Measurements from ENCODE around the gene PAX6. TPM values are rescaled to one million over a fixed set of nuclear protein-coding genes. Genes with fewer than 3 reads are reported as not detected.

Gene PAX6
- total RNA-seq, 1 donor from 2014 or later, result not detected

GRCh38 chr11:31802990-31803812 lies 7.9 kb downstream of the PAX6 start:
- no peak overlapping the region for H3K27ac Mint-ChIP-seq (ENCODE audit: unreplicated experiment)
- no peak for DNase-seq (ENCODE audit: extremely low spot score, unreplicated experiment)
- no peak overlapping the region for H3K4me3 Mint-ChIP-seq (ENCODE audit: unreplicated experiment)
- peaks cover 32% of the 10 kb centered on the region for H3K4me1 Mint-ChIP-seq (ENCODE audit: unreplicated experiment)
- no peaks in the 10 kb centered on the region for H3K9me3 Mint-ChIP-seq (ENCODE audit: unreplicated experiment)
- no peak for TF ChIP-seq CTCF (IDR thresholded peaks at IDR 0.05)
- no peaks in the 10 kb centered on the region for H3K36me3 Mint-ChIP-seq (ENCODE audit: unreplicated experiment)
- peaks cover 89% of the 10 kb centered on the region for H3K27me3 Mint-ChIP-seq (ENCODE audit: unreplicated experiment)

DNA sequence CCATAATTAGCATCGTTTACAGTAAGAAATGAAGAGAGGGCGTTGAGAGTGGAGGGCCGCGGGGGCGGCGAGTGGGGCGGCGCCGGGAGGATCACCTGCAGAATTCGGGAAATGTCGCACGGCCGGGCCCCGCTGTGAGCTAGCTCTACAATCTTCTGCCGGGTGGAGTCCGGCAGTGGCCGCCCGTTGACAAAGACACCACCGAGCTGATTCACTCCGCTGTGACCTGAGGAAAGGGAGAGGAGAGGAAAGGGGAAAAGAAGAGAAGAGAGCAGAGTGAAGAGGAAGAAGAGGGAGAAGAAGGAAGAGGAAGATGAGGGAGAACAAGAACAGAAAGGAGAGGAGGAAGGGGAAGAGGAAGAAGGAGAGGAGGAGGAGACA lies 8.5 kb downstream of the PAX6 start:
- H3K27ac Mint-ChIP-seq (ENCODE audit: unreplicated experiment), result no peak overlapping the region
- H3K36me3 Mint-ChIP-seq (ENCODE audit: unreplicated experiment), result no peaks in the 10 kb centered on the region
- no peak overlapping the region for H3K4me3 Mint-ChIP-seq (ENCODE audit: unreplicated experiment)
- peaks cover 36% of the 10 kb centered on the region for H3K4me1 Mint-ChIP-seq (ENCODE audit: unreplicated experiment)
- H3K9me3 Mint-ChIP-seq (ENCODE audit: unreplicated experiment), result no peaks in the 10 kb centered on the region
- peaks cover 87% of the 10 kb centered on the region for H3K27me3 Mint-ChIP-seq (ENCODE audit: unreplicated experiment)
- no peak for DNase-seq (ENCODE audit: extremely low spot score, unreplicated experiment)
- no peak for TF ChIP-seq CTCF (IDR thresholded peaks at IDR 0.05)

GRCh38 chr11:31802000-31802551 lies 9.0 kb downstream of the PAX6 start:
- H3K4me3 Mint-ChIP-seq (ENCODE audit: unreplicated experiment), result no peak overlapping the region
- no peaks in the 10 kb centered on the region for H3K9me3 Mint-ChIP-seq (ENCODE audit: unreplicated experiment)

GRCh38 chr11:31801298-31801702 lies 9.8 kb downstream of the PAX6 start:
- no peaks in the 10 kb centered on the region for H3K9me3 Mint-ChIP-seq (ENCODE audit: unreplicated experiment)
- H3K27me3 Mint-ChIP-seq (ENCODE audit: unreplicated experiment), result peaks cover 85% of the 10 kb centered on the region
- H3K4me1 Mint-ChIP-seq (ENCODE audit: unreplicated experiment), result peaks cover 39% of the 10 kb centered on the region
- no peak for DNase-seq (ENCODE audit: extremely low spot score, unreplicated experiment)
- no peak for TF ChIP-seq CTCF (IDR thresholded peaks at IDR 0.05)
- no peak overlapping the region for H3K27ac Mint-ChIP-seq (ENCODE audit: unreplicated experiment)
- H3K4me3 Mint-ChIP-seq (ENCODE audit: unreplicated experiment), result no peak overlapping the region
- H3K36me3 Mint-ChIP-seq (ENCODE audit: unreplicated experiment), result no peaks in the 10 kb centered on the region

More at GRCh38 chr11:31802000-31802551, 9.0 kb downstream of the PAX6 start:
- DNase-seq (ENCODE audit: extremely low spot score, unreplicated experiment), result no peak
- peaks cover 87% of the 10 kb centered on the region for H3K27me3 Mint-ChIP-seq (ENCODE audit: unreplicated experiment)
- peaks cover 40% of the 10 kb centered on the region for H3K4me1 Mint-ChIP-seq (ENCODE audit: unreplicated experiment)
- H3K36me3 Mint-ChIP-seq (ENCODE audit: unreplicated experiment), result no peaks in the 10 kb centered on the region
- H3K27ac Mint-ChIP-seq (ENCODE audit: unreplicated experiment), result no peak overlapping the region
- TF ChIP-seq CTCF (IDR thresholded peaks at IDR 0.05), result no peak
